LNCaP clone FGC (cell line): ENCODE data around the gene PLK1.

Experiments
- DNase-seq: peaks from one replicate; pipeline ENCODE4 v3.0.0-alpha.2; 2011; ENCODE audit warnings: low read depth
- H3K4me3 ChIP-seq: 2 replicates; pipeline ENCODE4 v1.5.1; 2011; ENCODE audit warnings: mild to moderate bottlenecking, low read depth, low read length, control low read depth
- CTCF ChIP-seq: IDR thresholded peaks from 2 replicates; pipeline ENCODE4 v1.5.1; 2012; ENCODE audit warnings: mild to moderate bottlenecking; ENCODE audit not compliant: control insufficient read depth, insufficient read depth; ENCODE audit errors: extremely low read depth

Gene PLK1

GRCh38 chr16:23668873-23669272, 9.8 kb upstream of the PLK1 start:
- no peak for DNase-seq
- no peak for TF ChIP-seq CTCF
- H3K4me3 ChIP-seq = no peak overlapping the region

- no peak overlapping the region for H3K4me3 ChIP-seq
- DNase-seq = no peak
- TF ChIP-seq CTCF = no peak
Measured at GRCh38 chr16:23670137-23670776, 8.4 kb upstream of the PLK1 start.

GRCh38 chr16:23673971-23674614, 4.6 kb upstream of the PLK1 start:
- no peak overlapping the region for H3K4me3 ChIP-seq
- DNase-seq = no peak
- no peak for TF ChIP-seq CTCF

- TF ChIP-seq CTCF = no peak
- DNase-seq = no peak
- no peak overlapping the region for H3K4me3 ChIP-seq
Measured at GRCh38 chr16:23676924-23677480, 1.7 kb upstream of the PLK1 start.

- TF ChIP-seq CTCF = no peak
- H3K4me3 ChIP-seq = peak overlapping the region; percentile 96
- no peak for DNase-seq
Measured at GRCh38 chr16:23679274-23679985, 741 bp downstream of the PLK1 start.

- no peak for TF ChIP-seq CTCF
- H3K4me3 ChIP-seq = peak overlapping the region; percentile 96
- DNase-seq = no peak
Measured at GRCh38 chr16:23679986-23680336, 1.3 kb downstream of the PLK1 start.

- no peak overlapping the region for H3K4me3 ChIP-seq
- TF ChIP-seq CTCF = no peak
- no peak for DNase-seq
Measured at GRCh38 chr16:23682181-23682580, 3.5 kb downstream of the PLK1 start.
